ENCODE data around the gene CNTNAP2. TPM values are rescaled to one million over a fixed set of nuclear protein-coding genes. Genes with fewer than 3 reads are reported as not detected.

The CNTNAP2 gene
- total RNA-seq, 1 experiment from 2014 or later = 60.0 TPM

DNA sequence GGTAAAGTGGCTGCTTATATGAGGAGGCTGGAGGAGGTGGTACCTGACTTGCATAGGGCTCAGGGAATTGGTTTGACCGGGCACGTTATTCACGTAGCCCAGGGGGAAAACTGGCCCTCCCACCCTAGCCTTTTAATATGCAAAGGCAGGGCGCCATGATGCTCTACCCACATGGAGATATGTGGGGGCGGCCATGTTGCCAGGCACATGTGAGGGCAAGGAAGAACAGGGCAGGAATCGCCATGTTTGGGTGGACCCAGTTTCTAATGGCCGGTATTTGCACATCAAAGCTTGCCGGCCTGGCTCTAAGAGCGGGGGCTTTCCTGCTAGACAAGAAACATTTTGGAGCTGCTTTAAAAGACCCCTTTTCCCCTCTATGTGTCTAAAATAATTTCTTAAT, 1524.2 kb downstream of the CNTNAP2 start:
- no peaks in the 10 kb centered on the region for H3K36me3 ChIP-seq (ENCODE audit: insufficient read depth, low read length, poor library complexity, severe bottlenecking)
- no peak overlapping the region for H3K27ac ChIP-seq (ENCODE audit: low read depth, low read length, poor library complexity, severe bottlenecking)
- POLR2A ChIA-PET (ENCODE audit: low non-redundant PET) = no interaction called here
- no peaks in the 10 kb centered on the region for H3K9me3 ChIP-seq (ENCODE audit: low read depth, low read length, poor library complexity, severe bottlenecking)
- H3K4me3 ChIP-seq (ENCODE audit: low read depth, low read length, poor library complexity, severe bottlenecking) = no peak overlapping the region
- intact Hi-C loops (cut with micrococcal nuclease; ENCODE audit: unreplicated experiment) = no loop called here
- CTCF ChIA-PET = no interaction called here
- no peak for TF ChIP-seq EZH2 (IDR thresholded peaks at IDR 0.05; ENCODE audit: borderline replicate concordance, low read depth, low read length, poor library complexity, severe bottlenecking)
- TF ChIP-seq, protein P1, sequence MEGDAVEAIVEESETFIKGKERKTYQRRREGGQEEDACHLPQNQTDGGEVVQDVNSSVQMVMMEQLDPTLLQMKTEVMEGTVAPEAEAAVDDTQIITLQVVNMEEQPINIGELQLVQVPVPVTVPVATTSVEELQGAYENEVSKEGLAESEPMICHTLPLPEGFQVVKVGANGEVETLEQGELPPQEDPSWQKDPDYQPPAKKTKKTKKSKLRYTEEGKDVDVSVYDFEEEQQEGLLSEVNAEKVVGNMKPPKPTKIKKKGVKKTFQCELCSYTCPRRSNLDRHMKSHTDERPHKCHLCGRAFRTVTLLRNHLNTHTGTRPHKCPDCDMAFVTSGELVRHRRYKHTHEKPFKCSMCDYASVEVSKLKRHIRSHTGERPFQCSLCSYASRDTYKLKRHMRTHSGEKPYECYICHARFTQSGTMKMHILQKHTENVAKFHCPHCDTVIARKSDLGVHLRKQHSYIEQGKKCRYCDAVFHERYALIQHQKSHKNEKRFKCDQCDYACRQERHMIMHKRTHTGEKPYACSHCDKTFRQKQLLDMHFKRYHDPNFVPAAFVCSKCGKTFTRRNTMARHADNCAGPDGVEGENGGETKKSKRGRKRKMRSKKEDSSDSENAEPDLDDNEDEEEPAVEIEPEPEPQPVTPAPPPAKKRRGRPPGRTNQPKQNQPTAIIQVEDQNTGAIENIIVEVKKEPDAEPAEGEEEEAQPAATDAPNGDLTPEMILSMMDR (conservative IDR thresholded peaks at IDR 0.05; ENCODE audit: low read depth, low read length) = no peak
- no peaks in the 10 kb centered on the region for H3K4me1 ChIP-seq (ENCODE audit: insufficient read depth, low read length, poor library complexity, severe bottlenecking)
- no peak for DNase-seq (ENCODE audit: low spot score)
- H3K27me3 ChIP-seq (replicated peaks; ENCODE audit: insufficient read depth, low read depth, low read length, poor library complexity) = no peaks in the 10 kb centered on the region
- BruUV-seq (replicated peaks) = no TSS peak

DNA sequence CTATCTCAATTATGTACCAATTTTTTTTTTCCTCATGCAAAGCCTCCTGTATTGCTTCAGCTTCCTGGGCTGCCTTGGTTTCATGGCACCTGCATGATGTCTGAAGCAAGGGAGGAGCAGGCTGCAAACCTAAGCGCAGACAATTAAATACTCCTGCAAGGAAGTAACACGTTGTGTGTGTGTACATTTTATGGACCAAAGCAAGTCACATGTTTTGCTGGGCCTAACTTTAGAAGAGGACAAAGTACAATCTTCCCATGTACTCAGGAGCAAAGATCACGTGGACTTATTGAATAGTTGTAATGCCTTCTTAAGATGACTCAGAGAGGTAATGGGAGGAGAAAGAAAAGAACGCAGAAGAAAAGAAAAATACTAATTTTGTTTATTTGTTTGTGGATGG, 1530.0 kb downstream of the CNTNAP2 start:
- CTCF ChIA-PET = no interaction called here
- no TSS peak for BruUV-seq (replicated peaks)
- no peak for DNase-seq (ENCODE audit: low spot score)

DNA sequence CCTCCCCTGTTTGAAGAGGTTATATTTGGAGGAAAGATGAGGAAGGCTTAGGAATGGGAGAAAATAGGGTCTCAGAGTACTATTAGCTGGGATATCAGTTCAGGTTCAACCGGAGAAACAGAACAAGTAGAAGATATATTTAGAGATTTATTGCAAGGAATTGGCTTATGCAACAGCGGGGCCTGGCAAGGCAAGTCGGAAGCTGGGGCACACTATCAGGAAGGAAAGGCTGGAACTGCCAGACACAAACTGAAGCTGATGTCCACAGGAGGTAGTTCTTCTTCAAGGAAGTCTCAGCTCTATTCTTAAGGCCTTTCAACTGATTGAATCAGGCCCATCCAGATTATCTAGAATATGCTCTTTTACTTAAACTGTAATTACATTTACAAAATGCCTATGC, 1534.4 kb downstream of the CNTNAP2 start:
- BruUV-seq (replicated peaks) = no TSS peak
- Histone ChIP-seq H3K27me3 (replicated peaks; ENCODE audit: insufficient read depth, low read depth, low read length, poor library complexity) (no peaks in the 10 kb centered on the region), H3K4me3 (ENCODE audit: low read depth, low read length, poor library complexity, severe bottlenecking) (no peak overlapping the region), H3K27ac (ENCODE audit: low read depth, low read length, poor library complexity, severe bottlenecking) (no peak overlapping the region), H3K36me3 (ENCODE audit: insufficient read depth, low read length, poor library complexity, severe bottlenecking) (no peaks in the 10 kb centered on the region), H3K9me3 (ENCODE audit: low read depth, low read length, poor library complexity, severe bottlenecking) (no peaks in the 10 kb centered on the region), H3K4me1 (ENCODE audit: insufficient read depth, low read length, poor library complexity, severe bottlenecking) (no peaks in the 10 kb centered on the region)
- TF ChIP-seq, protein P1 (conservative IDR thresholded peaks at IDR 0.05; ENCODE audit: low read depth, low read length) = no peak
- TF ChIP-seq EZH2 (IDR thresholded peaks at IDR 0.05; ENCODE audit: borderline replicate concordance, low read depth, low read length, poor library complexity, severe bottlenecking) = no peak
- intact Hi-C loops (cut with micrococcal nuclease; ENCODE audit: unreplicated experiment) = no loop called here
- DNase-seq (ENCODE audit: low spot score) = no peak
- CTCF ChIA-PET = no interaction called here
- POLR2A ChIA-PET (ENCODE audit: low non-redundant PET) = no interaction called here

More for the DNA sequence above, 1530.0 kb downstream of the CNTNAP2 start:
- intact Hi-C loops (cut with micrococcal nuclease; ENCODE audit: unreplicated experiment) = no loop called here
- Histone ChIP-seq H3K4me3 (ENCODE audit: low read depth, low read length, poor library complexity, severe bottlenecking) (no peak overlapping the region), H3K27me3 (replicated peaks; ENCODE audit: insufficient read depth, low read depth, low read length, poor library complexity) (no peaks in the 10 kb centered on the region), H3K36me3 (ENCODE audit: insufficient read depth, low read length, poor library complexity, severe bottlenecking) (no peaks in the 10 kb centered on the region), H3K27ac (ENCODE audit: low read depth, low read length, poor library complexity, severe bottlenecking) (no peak overlapping the region), H3K4me1 (ENCODE audit: insufficient read depth, low read length, poor library complexity, severe bottlenecking) (no peaks in the 10 kb centered on the region), H3K9me3 (ENCODE audit: low read depth, low read length, poor library complexity, severe bottlenecking) (no peaks in the 10 kb centered on the region)
- TF ChIP-seq, protein P1 (conservative IDR thresholded peaks at IDR 0.05; ENCODE audit: low read depth, low read length) = no peak
- no peak for TF ChIP-seq EZH2 (IDR thresholded peaks at IDR 0.05; ENCODE audit: borderline replicate concordance, low read depth, low read length, poor library complexity, severe bottlenecking)
- POLR2A ChIA-PET (ENCODE audit: low non-redundant PET) = no interaction called here
